ENCODE results near the gene VARS2. TPM values are rescaled to one million over a fixed set of nuclear protein-coding genes. Genes with fewer than 3 reads are reported as not detected.
"Not testable (repeated sequence)": the region's sequence is repeated elsewhere in the genome, so short reads cannot be mapped to it uniquely, and the experiment has no call there.

Gene VARS2
- 10 to 100 TPM in 1 of 4 donors, 1 to 10 TPM in 3; 6.7 to 13.0 (median 9.0) TPM for total RNA-seq
- 10 to 100 TPM in 1 of 3 donors, 1 to 10 TPM in 2; 6.9 to 23.0 (median 7.8) TPM for polyA plus RNA-seq

- Histone ChIP-seq H3K36me3 (peaks cover 7 to 59% (median 22%) of the 10 kb centered on the region in 4 donors), H3K9me3 (no peaks in the 10 kb centered on the region), H3K4me1 (peaks cover 0 to 26% (median 22%) of the 10 kb centered on the region in 4 donors), H3K4me3 (peak within 1 kb of the TSS; percentile 46 to 65 (median 56)), H3K27me3 (no peaks in the 10 kb centered on the region), H3K27ac (peak within 1 kb of the TSS; percentile 91 to 95 (median 92))
- TF ChIP-seq POLR2AphosphoS5 (IDR thresholded peaks at IDR 0.05) (peak; percentile 64 to 92 (median 90)), EP300 (IDR thresholded peaks at IDR 0.05) (peak in 1 of 4 donors; percentile 24), CTCF (IDR thresholded peaks at IDR 0.05) (peak in 2 of 4 experiments; percentile 24 to 34), POLR2A (IDR thresholded peaks at IDR 0.05) (peak; percentile 63 to 79)
- intact Hi-C loops (cut with DNase I): loop anchor here (1.0 to 2.0 kb wide), 3 partner anchors 37 to 159 kb away; no protein-coding TSS in a partner anchor
- WGBS, 2 donors: 1% methylated on average over 52 of the region's 52 CpGs
- DNase-seq: peak; percentile 96
Observed at GRCh38 chr6:30914076-30914853, at the start of gene VARS2. Gene VARS2, plus strand, starts transcription at chr6:30914238. Its CDS starts 599 bp downstream, at chr6:30914837.

GRCh38 chr6:30864325-30864724, 49.7 kb upstream of the VARS2 start:
- intact Hi-C loops (cut with DNase I): no loop called here
- TF ChIP-seq POLR2A (IDR thresholded peaks at IDR 0.05) (no peak), POLR2AphosphoS5 (IDR thresholded peaks at IDR 0.05) (no peak), EP300 (IDR thresholded peaks at IDR 0.05) (no peak), CTCF (IDR thresholded peaks at IDR 0.05) (no peak)

GRCh38 chr6:30869241-30869749, 44.7 kb upstream of the VARS2 start:
- intact Hi-C loops (cut with DNase I); DNase-seq: not testable (repeated sequence)
- WGBS, 2 donors: 86 to 88% methylated on average over 12 of the region's 12 CpGs

More at GRCh38 chr6:30864325-30864724, 49.7 kb upstream of the VARS2 start:
- no peaks in the 10 kb centered on the region for H3K36me3 ChIP-seq
- WGBS, 2 donors: 85 to 92% methylated on average over 4 of the region's 4 CpGs
- H3K9me3 ChIP-seq: peaks cover 0 to 1% (median 0%) of the 10 kb centered on the region in 4 donors
- H3K4me3 ChIP-seq: no peak overlapping the region
- H3K27me3 ChIP-seq: no peaks in the 10 kb centered on the region
- H3K27ac ChIP-seq: no peak overlapping the region
- no peak for DNase-seq
- no peaks in the 10 kb centered on the region for H3K4me1 ChIP-seq

GRCh38 chr6:30870546-30870945, 43.5 kb upstream of the VARS2 start:
- Histone ChIP-seq H3K4me1 (peaks cover 0 to 5% (median 3%) of the 10 kb centered on the region in 4 donors), H3K9me3 (peaks cover 0 to 5% (median 2%) of the 10 kb centered on the region in 4 donors), H3K27me3 (no peaks in the 10 kb centered on the region), H3K27ac (no peak overlapping the region), H3K36me3 (no peaks in the 10 kb centered on the region), H3K4me3 (no peak overlapping the region)
- no peak for TF ChIP-seq EP300 (IDR thresholded peaks at IDR 0.05)
- TF ChIP-seq POLR2AphosphoS5 (IDR thresholded peaks at IDR 0.05): no peak
- no peak for TF ChIP-seq POLR2A (IDR thresholded peaks at IDR 0.05)
- no peak for TF ChIP-seq CTCF (IDR thresholded peaks at IDR 0.05)
- DNase-seq: no peak
- intact Hi-C loops (cut with DNase I): no loop called here

More at GRCh38 chr6:30869241-30869749, 44.7 kb upstream of the VARS2 start:
- H3K27me3 ChIP-seq, H3K27ac ChIP-seq, H3K36me3 ChIP-seq, H3K4me3 ChIP-seq, H3K4me1 ChIP-seq, H3K9me3 ChIP-seq: not testable (repeated sequence)

GRCh38 chr6:30871592-30872183, 42.4 kb upstream of the VARS2 start:
- H3K4me1 ChIP-seq: peaks cover 0 to 17% (median 11%) of the 10 kb centered on the region in 4 donors
- no peak overlapping the region for H3K27ac ChIP-seq
- no peak for TF ChIP-seq POLR2AphosphoS5 (IDR thresholded peaks at IDR 0.05)
- no peak for TF ChIP-seq POLR2A (IDR thresholded peaks at IDR 0.05)
- no peak for TF ChIP-seq CTCF (IDR thresholded peaks at IDR 0.05)
- TF ChIP-seq EP300 (IDR thresholded peaks at IDR 0.05): no peak
- H3K4me3 ChIP-seq: no peak overlapping the region
- WGBS, 2 donors: 76 to 86% methylated on average over 4 of the region's 4 CpGs
- H3K9me3 ChIP-seq: peaks cover 0 to 5% (median 2%) of the 10 kb centered on the region in 4 donors
- no peaks in the 10 kb centered on the region for H3K27me3 ChIP-seq
- H3K36me3 ChIP-seq: no peaks in the 10 kb centered on the region
- intact Hi-C loops (cut with DNase I): no loop called here
- no peak for DNase-seq

Measured in sigmoid colon (tissue), 7 donors.